Ecto neural progenitor cell (in vitro differentiated cells): ENCODE data around the gene CMKLR1.

Experiments
- DNase-seq: peaks from one replicate; pipeline ENCODE4 v3.0.0-alpha.2; 2018; ENCODE audit warnings: low spot score

Gene CMKLR1

GRCh38 chr12:108299980-108300696 is 39.0 kb downstream of the CMKLR1 start:
- DNase-seq, result no peak

- no peak for DNase-seq
These were observed 39.6 kb downstream of the CMKLR1 start for GRCh38 chr12:108299516-108299915.

GRCh38 chr12:108298761-108299275 is 40.3 kb downstream of the CMKLR1 start:
- DNase-seq, result no peak

- DNase-seq, result no peak
These were observed 41.0 kb downstream of the CMKLR1 start for GRCh38 chr12:108297895-108298760.

- DNase-seq, result no peak
These were observed 41.7 kb downstream of the CMKLR1 start for GRCh38 chr12:108297424-108297823.

- no peak for DNase-seq
These were observed 42.2 kb downstream of the CMKLR1 start for GRCh38 chr12:108296945-108297344.

GRCh38 chr12:108295641-108296040 is 43.5 kb downstream of the CMKLR1 start:
- no peak for DNase-seq

GRCh38 chr12:108289350-108290161 is 49.6 kb downstream of the CMKLR1 start:
- no peak for DNase-seq

GRCh38 chr12:108287227-108287626 is 51.9 kb downstream of the CMKLR1 start:
- DNase-seq, result no peak

GRCh38 chr12:108285016-108285415 is 54.1 kb downstream of the CMKLR1 start:
- no peak for DNase-seq

GRCh38 chr12:108284163-108284562 is 54.9 kb downstream of the CMKLR1 start:
- DNase-seq, result no peak

- DNase-seq, result no peak
These were observed 56.4 kb downstream of the CMKLR1 start for GRCh38 chr12:108282676-108283075.

GRCh38 chr12:108282160-108282559 is 57.0 kb downstream of the CMKLR1 start:
- DNase-seq, result no peak

- DNase-seq, result no peak
These were observed 61.5 kb downstream of the CMKLR1 start for GRCh38 chr12:108277613-108278012.

GRCh38 chr12:108273217-108273616 is 65.9 kb downstream of the CMKLR1 start:
- DNase-seq, result no peak

- DNase-seq, result peak; percentile 69
These were observed 66.9 kb downstream of the CMKLR1 start for GRCh38 chr12:108271951-108272872.

GRCh38 chr12:108270849-108271143 is 68.3 kb downstream of the CMKLR1 start:
- DNase-seq, result no peak

GRCh38 chr12:108270035-108270848 is 68.9 kb downstream of the CMKLR1 start:
- DNase-seq, result no peak

- no peak for DNase-seq
These were observed 69.9 kb downstream of the CMKLR1 start for GRCh38 chr12:108269224-108269623.

GRCh38 chr12:108268397-108268796 is 70.7 kb downstream of the CMKLR1 start:
- DNase-seq, result no peak
